Smooth muscle cell (in vitro differentiated cells): ENCODE data around the gene NKPD1. TPM values are rescaled to one million over a fixed set of nuclear protein-coding genes. Genes with fewer than 3 reads are reported as not detected.

ENCODE experiments used
- DNase-seq: peaks from one replicate; lab custom pipeline; 2025; ENCODE audit not compliant: unreplicated experiment; lab: John Stamatoyannopoulos, UW
- H2AFZ ChIP-seq: fragments of 200-600 bp; sonication (generic); 2 replicates; pipeline ENCODE4 v1.6.0; 2016; ENCODE audit warnings: antibody characterized with exemption, low read depth, mild to moderate bottlenecking
- H3F3A ChIP-seq: fragments of 200-600 bp; sonication (generic); 2 replicates; pipeline ENCODE4 v1.6.0; 2017; ENCODE audit warnings: antibody characterized with exemption, low read depth
- H3K27ac ChIP-seq: fragments of 200-600 bp; sonication (generic); 2 replicates; pipeline ENCODE4 v1.5.1; 2016; ENCODE audit warnings: low read depth, mild to moderate bottlenecking
- H3K27me3 ChIP-seq: fragments of 200-600 bp; sonication (generic); 2 replicates; pipeline ENCODE4 v1.6.1; 2016; ENCODE audit warnings: low read depth, mild to moderate bottlenecking
- H3K36me3 ChIP-seq: fragments of 200-600 bp; sonication (generic); 2 replicates; pipeline ENCODE4 v1.5.1; 2016; ENCODE audit warnings: low read depth
- H3K4me1 ChIP-seq: fragments of 200-600 bp; sonication (generic); 2 replicates; pipeline ENCODE4 v1.5.1; 2016; ENCODE audit warnings: low read depth
- H3K4me2 ChIP-seq: fragments of 200-600 bp; sonication (generic); 2 replicates; pipeline ENCODE4 v1.6.0; 2016; ENCODE audit warnings: mild to moderate bottlenecking
- H3K4me3 ChIP-seq: fragments of 200-600 bp; sonication (generic); 2 replicates; pipeline ENCODE4 v1.5.1; 2016; ENCODE audit warnings: mild to moderate bottlenecking
- H3K79me2 ChIP-seq: fragments of 200-600 bp; sonication (generic); 2 replicates; pipeline ENCODE4 v1.6.0; 2016; ENCODE audit warnings: low read depth, mild to moderate bottlenecking
- H3K9ac ChIP-seq: fragments of 200-600 bp; sonication (generic); 2 replicates; pipeline ENCODE4 v1.6.0; 2016; ENCODE audit warnings: low read depth
- H3K9me3 ChIP-seq: fragments of 200-600 bp; sonication (generic); replicated peaks from 2 replicates; pipeline ENCODE4 v1.5.1; 2016; ENCODE audit warnings: low read depth
- H4K20me1 ChIP-seq: fragments of 200-600 bp; sonication (generic); 2 replicates; pipeline ENCODE4 v1.6.0; 2016; ENCODE audit warnings: low read depth
- WGBS: methylation state at CpG from one replicate; pipeline ENCODE4 v1.1.7; 2016; ENCODE audit warnings: low lambda C conversion rate; 5-methylcytosine and 5-hydroxymethylcytosine counted together
- polyA plus RNA-seq: library from polyadenylated mRNA; unstranded; fragments of >200 nt; fragmentation: Nextera tagmentation; extraction: Ambion mirVana; gene quantifications from 2 replicates; pipeline ENCODE4 v1.2.1, GENCODE V29; 2016
- total RNA-seq: library from RNA; depleted of rRNA; stranded (reverse); fragments of >200 nt; gene quantifications from 2 replicates; pipeline ENCODE4 v1.2.3, GENCODE V29; 2014
- TF ChIP-seq, protein P1 (sequence below): fragments of 200-600 bp; sonication (generic); IDR thresholded peaks from 2 replicates; pipeline ENCODE4 v1.5.1; 2017; ENCODE audit warnings: borderline replicate concordance, mild to moderate bottlenecking, antibody characterized with exemption; ENCODE audit not compliant: insufficient read depth, poor library complexity, severe bottlenecking

The NKPD1 gene
- total and polyA plus RNA-seq, 2 experiments from 2014 or later: 0.13 to 1.6 TPM

DNA sequence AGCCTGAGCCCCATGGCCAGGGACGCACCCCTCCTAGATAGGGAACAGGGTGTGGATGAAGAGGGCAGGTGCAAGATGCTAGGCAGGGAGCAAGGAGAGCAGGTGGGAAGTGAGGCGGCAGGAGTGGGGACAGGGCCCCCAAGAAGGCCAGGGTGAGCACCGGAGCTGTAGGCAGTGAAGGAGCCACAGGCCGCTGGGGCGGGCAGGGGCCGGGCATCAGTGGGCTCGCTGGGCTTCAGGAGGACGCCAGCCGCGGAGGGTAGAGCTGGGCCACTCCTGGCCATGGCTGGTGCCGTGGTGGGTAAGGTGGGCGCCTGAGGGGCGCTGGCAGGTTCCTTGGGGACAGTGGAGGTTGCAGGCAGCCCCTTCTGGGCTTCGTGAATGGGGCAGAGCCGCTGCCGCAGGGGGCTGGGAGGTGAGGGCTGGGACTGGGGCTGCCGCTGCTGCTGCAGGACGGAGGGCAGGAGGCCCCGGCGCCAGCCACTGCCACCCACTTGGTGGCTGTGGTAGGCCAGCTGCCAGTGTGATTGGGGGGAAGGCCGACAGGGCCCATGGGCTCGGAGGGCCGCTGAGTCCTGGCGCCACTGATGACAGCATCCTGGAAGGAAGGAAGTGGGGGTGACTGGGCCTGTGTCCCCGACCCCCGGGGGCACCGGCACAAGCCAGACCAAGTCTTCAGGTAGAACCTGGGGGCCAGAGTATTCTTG, 2.1 kb downstream of the NKPD1 start:
- Histone ChIP-seq H4K20me1 (peaks cover 5% of the 10 kb centered on the region), H3K9me3 (no peaks in the 10 kb centered on the region), H3F3A (no peaks in the 10 kb centered on the region), H3K9ac (no peak overlapping the region), H2AFZ (no peak overlapping the region), H3K27ac (no peak overlapping the region), H3K4me3 (no peak overlapping the region), H3K79me2 (no peaks in the 10 kb centered on the region), H3K4me2 (no peak overlapping the region), H3K36me3 (no peaks in the 10 kb centered on the region), H3K4me1 (peaks cover 8% of the 10 kb centered on the region), H3K27me3 (peaks cover 3% of the 10 kb centered on the region)
- DNase-seq: no peak
- WGBS: 96% methylated on average over 26 of the region's 27 CpGs
- TF ChIP-seq, protein P1, sequence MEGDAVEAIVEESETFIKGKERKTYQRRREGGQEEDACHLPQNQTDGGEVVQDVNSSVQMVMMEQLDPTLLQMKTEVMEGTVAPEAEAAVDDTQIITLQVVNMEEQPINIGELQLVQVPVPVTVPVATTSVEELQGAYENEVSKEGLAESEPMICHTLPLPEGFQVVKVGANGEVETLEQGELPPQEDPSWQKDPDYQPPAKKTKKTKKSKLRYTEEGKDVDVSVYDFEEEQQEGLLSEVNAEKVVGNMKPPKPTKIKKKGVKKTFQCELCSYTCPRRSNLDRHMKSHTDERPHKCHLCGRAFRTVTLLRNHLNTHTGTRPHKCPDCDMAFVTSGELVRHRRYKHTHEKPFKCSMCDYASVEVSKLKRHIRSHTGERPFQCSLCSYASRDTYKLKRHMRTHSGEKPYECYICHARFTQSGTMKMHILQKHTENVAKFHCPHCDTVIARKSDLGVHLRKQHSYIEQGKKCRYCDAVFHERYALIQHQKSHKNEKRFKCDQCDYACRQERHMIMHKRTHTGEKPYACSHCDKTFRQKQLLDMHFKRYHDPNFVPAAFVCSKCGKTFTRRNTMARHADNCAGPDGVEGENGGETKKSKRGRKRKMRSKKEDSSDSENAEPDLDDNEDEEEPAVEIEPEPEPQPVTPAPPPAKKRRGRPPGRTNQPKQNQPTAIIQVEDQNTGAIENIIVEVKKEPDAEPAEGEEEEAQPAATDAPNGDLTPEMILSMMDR: no peak

DNA sequence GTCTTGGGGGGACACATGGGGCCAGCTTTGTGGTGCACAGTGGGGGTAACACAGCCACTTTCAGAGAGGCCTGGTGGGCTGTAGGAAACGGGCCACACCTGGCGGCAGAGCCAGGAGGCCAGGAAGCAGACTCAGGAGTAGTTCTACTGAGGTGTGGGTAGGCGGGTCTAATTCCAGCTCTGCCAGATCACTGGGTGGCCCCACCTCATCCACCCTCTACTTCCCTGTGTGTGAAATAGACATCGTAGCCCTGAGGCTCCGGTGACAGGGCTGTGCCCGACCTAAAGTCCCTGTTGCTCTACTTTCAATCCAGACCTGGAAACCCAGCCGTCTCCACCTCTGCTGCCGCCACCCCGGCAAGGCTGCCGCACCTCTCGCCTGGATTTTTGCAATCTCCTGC, 4.0 kb downstream of the NKPD1 start:
- Histone ChIP-seq H2AFZ (no peak overlapping the region), H3F3A (no peaks in the 10 kb centered on the region), H3K27ac (no peak overlapping the region), H4K20me1 (peaks cover 13% of the 10 kb centered on the region), H3K27me3 (peaks cover 22% of the 10 kb centered on the region), H3K9ac (no peak overlapping the region), H3K4me3 (no peak overlapping the region), H3K9me3 (no peaks in the 10 kb centered on the region), H3K36me3 (no peaks in the 10 kb centered on the region), H3K4me2 (no peak overlapping the region), H3K4me1 (peaks cover 10% of the 10 kb centered on the region), H3K79me2 (no peaks in the 10 kb centered on the region)
- WGBS: 71% methylated on average over 11 of the region's 11 CpGs
- TF ChIP-seq, protein P1: no peak
- DNase-seq: no peak

DNA sequence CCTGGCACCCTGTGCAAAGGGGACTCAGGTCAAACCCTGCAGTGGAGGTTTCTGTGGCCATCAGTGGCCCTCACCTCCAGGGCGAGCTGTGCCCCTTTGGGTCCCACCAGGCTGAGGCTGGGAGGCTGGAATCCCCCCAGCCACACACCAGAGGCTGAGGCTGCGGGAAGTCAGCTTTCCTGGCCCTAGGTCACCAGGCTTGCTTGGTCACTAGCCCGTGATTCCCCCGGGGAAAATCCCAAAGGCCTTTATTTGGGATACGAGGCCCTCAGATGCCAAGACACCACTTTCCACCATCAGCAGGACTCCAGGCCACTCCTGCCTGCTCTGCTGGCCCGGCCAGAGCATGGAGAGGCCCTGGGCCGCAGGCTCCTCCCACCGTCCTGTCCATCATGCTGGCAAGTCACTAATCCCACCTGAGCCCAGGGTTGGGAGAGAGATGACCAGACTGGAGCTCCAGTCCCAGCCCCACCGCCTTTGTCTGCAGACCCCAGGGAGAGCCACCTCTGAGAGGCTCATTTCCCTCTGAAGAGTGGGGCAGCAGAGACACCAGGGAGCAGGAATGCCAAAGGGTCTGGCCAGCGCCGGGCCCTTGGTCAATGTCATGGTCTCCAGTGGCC, 4.7 kb downstream of the NKPD1 start:
- 85% methylated on average over 11 of the region's 11 CpGs for WGBS
- Histone ChIP-seq H3F3A (no peaks in the 10 kb centered on the region), H3K9ac (no peak overlapping the region), H2AFZ (no peak overlapping the region), H3K4me2 (no peak overlapping the region), H3K27ac (no peak overlapping the region), H3K4me1 (peaks cover 10% of the 10 kb centered on the region), H3K79me2 (no peaks in the 10 kb centered on the region), H3K27me3 (peaks cover 29% of the 10 kb centered on the region), H3K9me3 (no peaks in the 10 kb centered on the region), H3K36me3 (no peaks in the 10 kb centered on the region), H4K20me1 (peaks cover 13% of the 10 kb centered on the region), H3K4me3 (no peak overlapping the region)
- TF ChIP-seq, protein P1: no peak
- DNase-seq: no peak
